Measurements from ENCODE around the gene IGFBP2. TPM values are rescaled to one million over a fixed set of nuclear protein-coding genes. Genes with fewer than 3 reads are reported as not detected.

Gene IGFBP2
- total and polyA plus RNA-seq, 9 of the 15 experiments (the other 6 are each of a cell fraction or from before 2014, with no cell fraction given): 0.93 TPM; not detected in 8

DNA sequence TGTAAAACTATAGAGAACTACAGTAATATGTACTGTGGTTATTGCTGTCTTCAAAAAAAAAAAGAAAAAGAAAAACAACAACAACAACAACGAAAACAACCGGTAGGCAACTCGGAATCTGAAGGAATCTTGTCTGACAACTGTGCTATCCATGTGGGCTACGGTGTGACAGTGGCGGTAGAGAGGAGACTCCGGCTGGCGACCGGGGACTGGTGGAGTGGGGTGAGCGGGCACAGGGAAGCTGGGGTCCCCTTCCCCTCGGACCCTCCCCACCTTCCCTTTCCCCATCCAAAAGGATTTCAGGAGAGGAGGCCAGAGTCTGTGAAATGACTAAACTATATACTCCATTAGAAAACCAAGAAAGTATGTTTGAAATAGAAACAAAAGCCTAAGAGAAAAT lies 39.2 kb downstream of the IGFBP2 start:
- DNase-seq (ENCODE audit: extremely low read depth in 1 of 4, low spot score in 3 of 4): no peak
- H3K9ac ChIP-seq (ENCODE audit: insufficient read depth in 1 of 2, low read depth in 2 of 2, low read length in 2 of 2): no peak overlapping the region
- H3K4me2 ChIP-seq (ENCODE audit: insufficient read depth, low read length): no peak overlapping the region
- no peaks in the 10 kb centered on the region for H3K79me2 ChIP-seq (ENCODE audit: control insufficient read depth, insufficient read depth, low read length)
- no peaks in the 10 kb centered on the region for H3K36me3 ChIP-seq (ENCODE audit: control insufficient read depth, insufficient read depth, low read length)
- no peak for FAIRE-seq
- no peaks in the 10 kb centered on the region for H3K9me1 ChIP-seq (ENCODE audit: control insufficient read depth, insufficient read depth, low read length)
- H2AFZ ChIP-seq (ENCODE audit: low read depth, low read length): no peak overlapping the region
- TF ChIP-seq ZNF274 (IDR thresholded peaks at IDR 0.05; ENCODE audit: borderline replicate concordance, low read depth, low read length) (no peak), ZFP1 (CRISPR knock-in tag; IDR thresholded peaks at IDR 0.05) (no peak), ZBED1 (IDR thresholded peaks at IDR 0.05) (no peak), TEAD2 (tag; IDR thresholded peaks at IDR 0.05) (no peak), ZNF644 (tag; IDR thresholded peaks at IDR 0.05; ENCODE audit: low read depth) (no peak), PHTF2 (CRISPR knock-in tag; IDR thresholded peaks at IDR 0.05) (no peak)
- peaks cover 4 to 58% of the 10 kb centered on the region in 2 experiments; a peak in 3 of 5 replicates for H3K27me3 ChIP-seq (ENCODE audit: control insufficient read depth in 2 of 2, insufficient read depth in 2 of 2, low read length in 2 of 2)
- ChIA-PET POLR2A (no interaction called here), CTCF (ENCODE audit: low intra/inter-chr PET ratio) (no interaction called here)
- no peak overlapping the region for H3K4me3 ChIP-seq
- intact Hi-C loops (cut with micrococcal nuclease): no loop called here
- H3K27ac ChIP-seq (ENCODE audit: extremely low read depth, low read depth, low read length): no peak overlapping the region
- no peaks in the 10 kb centered on the region for H4K20me1 ChIP-seq (replicated peaks; ENCODE audit: control insufficient read depth, insufficient read depth, low read length)
- no peaks in the 10 kb centered on the region for H3K9me3 ChIP-seq (replicated peaks; ENCODE audit: control insufficient read depth, insufficient read depth, low read depth, low read length)
- in situ Hi-C loops (cut with MboI): loop anchor here (25.0 kb wide), 1 partner anchor 460 kb away; no protein-coding TSS in a partner anchor
- H3K4me1 ChIP-seq (replicated peaks in 1 of 2; ENCODE audit: control insufficient read depth in 2 of 2, insufficient read depth in 2 of 2, low read length in 2 of 2): no peaks in the 10 kb centered on the region
- WGBS (ENCODE audit: insufficient coverage, low coverage, missing lambda C conversion rate): 37% methylated on average over 8 of the region's 10 CpGs
- ATAC-seq: no peak
- no TSS peak for BruUV-seq (replicated peaks)

DNA sequence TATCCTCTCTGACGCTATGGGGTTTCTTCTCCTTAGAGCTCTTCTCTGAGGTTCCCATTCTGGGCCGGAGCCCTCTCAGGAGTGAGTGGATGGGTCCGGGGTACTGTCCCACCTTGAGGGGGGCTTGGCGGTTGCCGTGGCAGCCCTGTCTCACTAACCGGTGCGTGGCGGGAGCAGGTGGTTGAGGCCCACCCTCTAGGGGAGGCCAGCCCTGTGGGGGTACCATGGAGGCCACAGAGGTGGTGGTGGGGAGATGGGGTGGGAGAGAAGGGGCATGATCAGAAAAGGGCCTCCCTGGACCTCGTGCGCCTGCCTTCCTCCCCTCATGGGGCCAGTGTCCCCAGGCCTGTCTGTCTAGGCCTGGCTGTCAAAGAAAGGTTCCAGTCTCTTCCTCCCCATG lies 39.8 kb downstream of the IGFBP2 start:
- no peaks in the 10 kb centered on the region for H3K9me3 ChIP-seq (replicated peaks; ENCODE audit: control insufficient read depth, insufficient read depth, low read depth, low read length)
- H3K4me3 ChIP-seq: no peak overlapping the region
- H3K36me3 ChIP-seq (ENCODE audit: control insufficient read depth, insufficient read depth, low read length): no peaks in the 10 kb centered on the region
- CTCF ChIA-PET (ENCODE audit: low intra/inter-chr PET ratio): no interaction called here
- no peak overlapping the region for H2AFZ ChIP-seq (ENCODE audit: low read depth, low read length)
- no peaks in the 10 kb centered on the region for H3K79me2 ChIP-seq (ENCODE audit: control insufficient read depth, insufficient read depth, low read length)
- no peak overlapping the region for H3K27ac ChIP-seq (ENCODE audit: extremely low read depth, low read depth, low read length)
- in situ Hi-C loops (cut with MboI): loop anchor here (25.0 kb wide), 1 partner anchor 461 kb away; no protein-coding TSS in a partner anchor
- H3K4me2 ChIP-seq (ENCODE audit: insufficient read depth, low read length): no peak overlapping the region
- H3K9me1 ChIP-seq (ENCODE audit: control insufficient read depth, insufficient read depth, low read length): no peaks in the 10 kb centered on the region
- H3K4me1 ChIP-seq (replicated peaks in 1 of 2; ENCODE audit: control insufficient read depth in 2 of 2, insufficient read depth in 2 of 2, low read length in 2 of 2): no peaks in the 10 kb centered on the region
- H3K27me3 ChIP-seq (ENCODE audit: control insufficient read depth in 2 of 2, insufficient read depth in 2 of 2, low read length in 2 of 2): peaks cover 4 to 58% of the 10 kb centered on the region in 2 experiments; a peak in 3 of 5 replicates
- POLR2A ChIA-PET: no interaction called here
- ATAC-seq: no peak
- intact Hi-C loops (cut with micrococcal nuclease): no loop called here
- H3K9ac ChIP-seq (ENCODE audit: insufficient read depth in 1 of 2, low read depth in 2 of 2, low read length in 2 of 2): no peak overlapping the region
- 25% methylated on average over 8 of the region's 10 CpGs for WGBS (ENCODE audit: insufficient coverage, low coverage, missing lambda C conversion rate)
- H4K20me1 ChIP-seq (replicated peaks; ENCODE audit: control insufficient read depth, insufficient read depth, low read length): no peaks in the 10 kb centered on the region
- BruUV-seq (replicated peaks): no TSS peak
- FAIRE-seq: no peak
- no peak for DNase-seq (ENCODE audit: extremely low read depth in 1 of 4, low spot score in 3 of 4)
- TF ChIP-seq ZNF445 (CRISPR knock-in tag; IDR thresholded peaks at IDR 0.05; ENCODE audit: low read depth): no peak
